CD8-positive, alpha-beta memory T cell (primary cell): ENCODE results near the gene SHB. TPM values are rescaled to one million over a fixed set of nuclear protein-coding genes. Genes with fewer than 3 reads are reported as not detected.

Experiments
- CTCF ChIA-PET: fragments of 350-600 bp; sonication (Branson Sonifier 250); formaldehyde crosslinking; loops from one replicate; lab custom pipeline; 2021; ENCODE audit warnings: antibody characterized with exemption; lab: Charles Lee
- POLR2A ChIA-PET: fragments of 350-600 bp; sonication (Branson Sonifier 250); formaldehyde crosslinking; loops from one replicate; lab custom pipeline; 2021; ENCODE audit warnings: antibody characterized with exemption; lab: Charles Lee
- DNase-seq, 5 donors: peaks; one replicate each; pipeline versions ENCODE4 v3.0.0 to v3.0.0-alpha.2; 2020 to 2022; ENCODE audit warnings: mixed read lengths in 1 of 5
- H3K27ac ChIP-seq: one replicate; pipeline ENCODE4 v1.7.0; 2013; ENCODE audit warnings: low read depth, mild to moderate bottlenecking, low read length, moderate library complexity
- H3K27me3 ChIP-seq: 2 replicates; pipeline ENCODE4 v1.7.0; 2013; ENCODE audit warnings: low read length, mild to moderate bottlenecking; ENCODE audit not compliant: insufficient read depth, poor library complexity, severe bottlenecking
- H3K36me3 ChIP-seq: 2 replicates; pipeline ENCODE4 v1.7.0; 2013; ENCODE audit warnings: mild to moderate bottlenecking, low read length, moderate library complexity; ENCODE audit not compliant: insufficient read depth
- H3K4me1 ChIP-seq: 2 replicates; pipeline ENCODE4 v1.7.0; 2013; ENCODE audit warnings: mild to moderate bottlenecking, low read length, moderate library complexity; ENCODE audit not compliant: insufficient read depth
- H3K4me3 ChIP-seq: 2 replicates; pipeline ENCODE4 v1.7.0; 2013; ENCODE audit warnings: mild to moderate bottlenecking, low read length
- H3K9me3 ChIP-seq: 2 replicates; pipeline ENCODE4 v1.7.0; 2013; ENCODE audit warnings: mild to moderate bottlenecking, low read length
- H3K27ac Mint-ChIP-seq, 8 donors: one replicate each; pipeline ENCODE4 v1.8.0; 2020 to 2021; ENCODE audit warnings: mixed read lengths in 8 of 8, mild to moderate bottlenecking in 6 of 8, inconsistent platforms in 3 of 8, moderate library complexity in 3 of 8
- H3K27me3 Mint-ChIP-seq, 2 donors: one replicate each; pipeline ENCODE4 v1.8.0; 2020 to 2021; ENCODE audit warnings: mixed read lengths in 2 of 2, mild to moderate bottlenecking in 1 of 2, moderate library complexity in 1 of 2
- H3K36me3 Mint-ChIP-seq, 3 donors: one replicate each; pipeline ENCODE4 v1.8.0; 2020 to 2021; ENCODE audit warnings: mixed read lengths in 3 of 3, inconsistent platforms in 1 of 3, mild to moderate bottlenecking in 1 of 3
- H3K4me1 Mint-ChIP-seq, 3 donors: one replicate each; pipeline ENCODE4 v1.8.0; 2020 to 2021; ENCODE audit warnings: mixed read lengths in 3 of 3, inconsistent platforms in 1 of 3, mild to moderate bottlenecking in 1 of 3
- H3K4me3 Mint-ChIP-seq, 7 donors: one replicate each; pipeline ENCODE4 v1.8.0; 2020 to 2021; ENCODE audit warnings: mixed read lengths in 7 of 7, mild to moderate bottlenecking in 6 of 7, moderate library complexity in 4 of 7, inconsistent platforms in 2 of 7
- H3K9me3 Mint-ChIP-seq, 5 donors: one replicate each; pipeline ENCODE4 v1.8.0; 2020 to 2022; ENCODE audit warnings: mixed read lengths in 5 of 5, mild to moderate bottlenecking in 3 of 5, moderate library complexity in 2 of 5, inconsistent platforms in 1 of 5
- polyA plus RNA-seq: library from polyadenylated mRNA; unstranded; fragments of 300-500 nt; fragmentation: Illumina TruSeq; gene quantifications from one replicate; pipeline ENCODE4 v1.2.3, GENCODE V29; 2021
- total RNA-seq, 2 experiments: library from RNA; stranded (reverse); gene quantifications; one replicate each; pipeline ENCODE4 v1.2.3, GENCODE V29; 2021

SHB gene
- total and polyA plus RNA-seq, 3 experiments from 2014 or later: 0.64 to 1.8 (median 1.8) TPM

- Mint-ChIP-seq H3K36me3 (no peaks in the 10 kb centered on the region), H3K4me1 (no peaks in the 10 kb centered on the region), H3K27me3 (peaks cover 10% of the 10 kb centered on the region in 2 donors), H3K9me3 (no peaks in the 10 kb centered on the region), H3K4me3 (no peak overlapping the region), H3K27ac (no peak overlapping the region)
- Histone ChIP-seq H3K36me3 (no peaks in the 10 kb centered on the region), H3K4me3 (no peak overlapping the region), H3K4me1 (no peaks in the 10 kb centered on the region), H3K27ac (no peak overlapping the region), H3K9me3 (no peaks in the 10 kb centered on the region), H3K27me3 (no peaks in the 10 kb centered on the region)
- DNase-seq: no peak
- CTCF ChIA-PET: no interaction called here
- POLR2A ChIA-PET: no interaction called here
Measured at GRCh38 chr9:37972351-37972848, 96.6 kb downstream of the SHB start.

- ChIA-PET POLR2A (no interaction called here), CTCF (no interaction called here)
- DNase-seq: no peak
- no peaks in the 10 kb centered on the region for H3K4me1 Mint-ChIP-seq
- H3K4me3 Mint-ChIP-seq: no peak overlapping the region
- no peaks in the 10 kb centered on the region for H3K36me3 Mint-ChIP-seq
- H3K4me1 ChIP-seq: no peaks in the 10 kb centered on the region
- H3K27ac ChIP-seq: no peak overlapping the region
- H3K9me3 ChIP-seq: no peaks in the 10 kb centered on the region
- no peak overlapping the region for H3K27ac Mint-ChIP-seq
- no peaks in the 10 kb centered on the region for H3K27me3 ChIP-seq
- H3K27me3 Mint-ChIP-seq: peaks cover 10 to 12% of the 10 kb centered on the region in 2 donors
- H3K4me3 ChIP-seq: no peak overlapping the region
- no peaks in the 10 kb centered on the region for H3K36me3 ChIP-seq
- H3K9me3 Mint-ChIP-seq: no peaks in the 10 kb centered on the region
Measured at GRCh38 chr9:37971691-37972090, 97.3 kb downstream of the SHB start.

- peaks cover 0 to 2% (median 0%) of the 10 kb centered on the region in 3 donors for H3K4me1 Mint-ChIP-seq
- no peaks in the 10 kb centered on the region for H3K4me1 ChIP-seq
- no peak overlapping the region for H3K27ac Mint-ChIP-seq
- no peak overlapping the region for H3K4me3 ChIP-seq
- no peak for DNase-seq
- H3K36me3 ChIP-seq: no peaks in the 10 kb centered on the region
- H3K36me3 Mint-ChIP-seq: no peaks in the 10 kb centered on the region
- ChIA-PET CTCF (no interaction called here), POLR2A (no interaction called here)
- H3K27me3 Mint-ChIP-seq: peaks cover 5 to 12% of the 10 kb centered on the region in 2 donors
- H3K4me3 Mint-ChIP-seq: no peak overlapping the region
- H3K9me3 Mint-ChIP-seq: no peaks in the 10 kb centered on the region
- no peaks in the 10 kb centered on the region for H3K27me3 ChIP-seq
- H3K27ac ChIP-seq: no peak overlapping the region
- H3K9me3 ChIP-seq: no peaks in the 10 kb centered on the region
Measured at GRCh38 chr9:37971108-37971459, 97.9 kb downstream of the SHB start.

- no peaks in the 10 kb centered on the region for H3K36me3 ChIP-seq
- peaks cover 0 to 2% (median 0%) of the 10 kb centered on the region in 3 donors for H3K4me1 Mint-ChIP-seq
- H3K27ac ChIP-seq: no peak overlapping the region
- H3K4me3 ChIP-seq: no peak overlapping the region
- no peaks in the 10 kb centered on the region for H3K27me3 ChIP-seq
- DNase-seq: no peak
- H3K9me3 ChIP-seq: no peaks in the 10 kb centered on the region
- H3K27ac Mint-ChIP-seq: peak overlapping the region in 1 of 8 donors; percentile 43
- H3K36me3 Mint-ChIP-seq: no peaks in the 10 kb centered on the region
- H3K4me1 ChIP-seq: no peaks in the 10 kb centered on the region
- CTCF ChIA-PET: no interaction called here
- peaks cover 2 to 10% of the 10 kb centered on the region in 2 donors for H3K27me3 Mint-ChIP-seq
- H3K9me3 Mint-ChIP-seq: no peaks in the 10 kb centered on the region
- POLR2A ChIA-PET: no interaction called here
- no peak overlapping the region for H3K4me3 Mint-ChIP-seq
Measured at GRCh38 chr9:37970301-37971107, 98.5 kb downstream of the SHB start.

- H3K36me3 Mint-ChIP-seq: no peaks in the 10 kb centered on the region
- no peak overlapping the region for H3K4me3 ChIP-seq
- H3K27ac ChIP-seq: no peak overlapping the region
- H3K4me1 ChIP-seq: no peaks in the 10 kb centered on the region
- H3K27ac Mint-ChIP-seq: no peak overlapping the region
- peaks cover 0 to 2% (median 0%) of the 10 kb centered on the region in 3 donors for H3K4me1 Mint-ChIP-seq
- peaks cover 0 to 8% of the 10 kb centered on the region in 2 donors for H3K27me3 Mint-ChIP-seq
- no peaks in the 10 kb centered on the region for H3K27me3 ChIP-seq
- H3K9me3 Mint-ChIP-seq: no peaks in the 10 kb centered on the region
- no peak overlapping the region for H3K4me3 Mint-ChIP-seq
- H3K9me3 ChIP-seq: no peaks in the 10 kb centered on the region
- H3K36me3 ChIP-seq: no peaks in the 10 kb centered on the region
- DNase-seq: no peak
- CTCF ChIA-PET: no interaction called here
- POLR2A ChIA-PET: no interaction called here
Measured at GRCh38 chr9:37969558-37970300, 99.3 kb downstream of the SHB start.

GRCh38 chr9:37969130-37969529, 99.9 kb downstream of the SHB start:
- Mint-ChIP-seq H3K27me3 (peaks cover 0 to 7% of the 10 kb centered on the region in 2 donors), H3K9me3 (no peaks in the 10 kb centered on the region), H3K4me1 (peaks cover 0 to 2% (median 0%) of the 10 kb centered on the region in 3 donors), H3K36me3 (no peaks in the 10 kb centered on the region), H3K4me3 (no peak overlapping the region), H3K27ac (no peak overlapping the region)
- Histone ChIP-seq H3K36me3 (no peaks in the 10 kb centered on the region), H3K27ac (no peak overlapping the region), H3K27me3 (no peaks in the 10 kb centered on the region), H3K4me3 (no peak overlapping the region), H3K4me1 (no peaks in the 10 kb centered on the region), H3K9me3 (no peaks in the 10 kb centered on the region)
- ChIA-PET CTCF (no interaction called here), POLR2A (no interaction called here)
- DNase-seq: no peak

GRCh38 chr9:37968228-37968701, 100.8 kb downstream of the SHB start:
- H3K36me3 Mint-ChIP-seq: no peaks in the 10 kb centered on the region
- peaks cover 0 to 2% (median 0%) of the 10 kb centered on the region in 3 donors for H3K4me1 Mint-ChIP-seq
- no peak overlapping the region for H3K4me3 ChIP-seq
- ChIA-PET CTCF (no interaction called here), POLR2A (no interaction called here)
- no peak overlapping the region for H3K4me3 Mint-ChIP-seq
- no peaks in the 10 kb centered on the region for H3K9me3 ChIP-seq
- DNase-seq: no peak
- peaks cover 0 to 7% of the 10 kb centered on the region in 2 donors for H3K27me3 Mint-ChIP-seq
- no peak overlapping the region for H3K27ac ChIP-seq
- H3K36me3 ChIP-seq: no peaks in the 10 kb centered on the region
- H3K4me1 ChIP-seq: no peaks in the 10 kb centered on the region
- H3K27me3 ChIP-seq: no peaks in the 10 kb centered on the region
- no peak overlapping the region for H3K27ac Mint-ChIP-seq
- no peaks in the 10 kb centered on the region for H3K9me3 Mint-ChIP-seq

- Mint-ChIP-seq H3K36me3 (no peaks in the 10 kb centered on the region), H3K27me3 (peaks cover 0 to 7% of the 10 kb centered on the region in 2 donors), H3K9me3 (no peaks in the 10 kb centered on the region), H3K27ac (no peak overlapping the region), H3K4me3 (no peak overlapping the region), H3K4me1 (peaks cover 0 to 2% (median 0%) of the 10 kb centered on the region in 3 donors)
- Histone ChIP-seq H3K27me3 (no peaks in the 10 kb centered on the region), H3K36me3 (no peaks in the 10 kb centered on the region), H3K4me1 (no peaks in the 10 kb centered on the region), H3K9me3 (no peaks in the 10 kb centered on the region), H3K4me3 (no peak overlapping the region), H3K27ac (no peak overlapping the region)
- DNase-seq: no peak
- ChIA-PET CTCF (no interaction called here), POLR2A (no interaction called here)
Measured at GRCh38 chr9:37967761-37968080, 101.3 kb downstream of the SHB start.
